A549 (cell line): ENCODE results near the gene GNAL. TPM values are rescaled to one million over a fixed set of nuclear protein-coding genes. Genes with fewer than 3 reads are reported as not detected.

Source experiments
- ATAC-seq, 2 experiments: fragments of 200-7000 bp in 1 of 2; fragments of >200 bp in 1 of 2; cut with Nextera tagmentation in 1 of 2; cut with Tn5 transposase in 1 of 2; 3 replicates each; pipeline versions ENCODE4 v1.8.0 to v1.9.1; 2018 to 2020; ENCODE audit warnings: mild to moderate bottlenecking in 1 of 2, moderate library complexity in 1 of 2
- CTCF ChIA-PET: fragments of 300-600 bp; sonication (Branson Sonifier 250); formaldehyde crosslinking; extraction: SDS; loops from one replicate; lab custom pipeline; 2021; ENCODE audit warnings: antibody characterized with exemption, inconsistent platforms; lab: Yijun Ruan, JAX
- POLR2A ChIA-PET: fragments of 350-600 bp; formaldehyde crosslinking; extraction: SDS; loops from one replicate; lab custom pipeline; 2021; ENCODE audit warnings: antibody characterized with exemption, inconsistent platforms; lab: Yijun Ruan, JAX
- DNase-seq, 2 experiments: peaks; one replicate each; pipeline versions ENCODE4 v3.0.0 to v3.0.0-alpha.2; 2011 to 2016; ENCODE audit warnings: low read depth in 1 of 2, low spot score in 1 of 2
- FAIRE-seq: peaks from 2 replicates; lab custom pipeline; 2011; peaks lifted over from hg19 to GRCh38; lab: Jason Lieb, UNC
- H3K27ac ChIP-seq, 2 experiments: fragments of >200 bp; sonication (Bioruptor Twin); formaldehyde crosslinking; 3 replicates each; pipeline ENCODE4 v1.5.1; 2016 to 2017
- H3K4me1 ChIP-seq: fragments of >200 bp; sonication (Bioruptor Twin); formaldehyde crosslinking; 3 replicates; pipeline ENCODE4 v1.6.1; 2016
- H3K4me2 ChIP-seq: fragments of >200 bp; sonication (Bioruptor Twin); formaldehyde crosslinking; 3 replicates; pipeline ENCODE4 v1.6.1; 2016
- H3K4me3 ChIP-seq: fragments of >200 bp; sonication (Bioruptor Twin); formaldehyde crosslinking; 3 replicates; pipeline ENCODE4 v1.5.1; 2016
- H3K9me3 ChIP-seq: fragments of >200 bp; sonication (Bioruptor Twin); formaldehyde crosslinking; 3 replicates; pipeline ENCODE4 v1.6.1; 2016
- BHLHE40 ChIP-seq: IDR thresholded peaks from 2 replicates; pipeline ENCODE4 v1.6.1; 2012; ENCODE audit warnings: low read depth, low read length, inconsistent platforms
- CEBPB ChIP-seq, 2 experiments: fragments of >200 bp in 1 of 2; sonication (Bioruptor Twin) in 1 of 2; formaldehyde crosslinking in 1 of 2; IDR thresholded peaks; 2 replicates each; pipeline ENCODE4 v1.6.1; 2012 to 2016
- EHMT2 ChIP-seq: fragments of 200-600 bp; sonication (generic); IDR thresholded peaks from 2 replicates; pipeline ENCODE4 v1.6.1; 2016; ENCODE audit warnings: antibody characterized with exemption, low read depth, mild to moderate bottlenecking, moderate library complexity
- EP300 ChIP-seq, 2 experiments: fragments of >200 bp; sonication (Bioruptor Twin); formaldehyde crosslinking; IDR thresholded peaks; 2 replicates in 1 of 2; 3 replicates in 1 of 2; pipeline ENCODE4 v1.6.1; 2016 to 2017
- FOSB ChIP-seq: fragments of 250-450 bp; sonication (Bioruptor Pico); IDR thresholded peaks from 2 replicates; pipeline ENCODE4 v1.5.0; 2020; ENCODE audit warnings: mild to moderate bottlenecking, moderate library complexity
- FOXS1 ChIP-seq: fragments of 250-450 bp; sonication (Bioruptor Pico); IDR thresholded peaks from 2 replicates; pipeline ENCODE4 v1.5.0; 2020; ENCODE audit warnings: mild to moderate bottlenecking, moderate library complexity
- HDAC2 ChIP-seq: fragments of 200-600 bp; sonication (generic); IDR thresholded peaks from 2 replicates; pipeline ENCODE4 v1.6.1; 2016
- HES2 ChIP-seq: fragments of >200 bp; sonication (Bioruptor Twin); formaldehyde crosslinking; IDR thresholded peaks from 2 replicates; pipeline ENCODE4 v1.6.1; 2016
- HEYL ChIP-seq: fragments of 250-450 bp; sonication (Bioruptor Pico); IDR thresholded peaks from 2 replicates; pipeline ENCODE4 v1.8.0; 2021; ENCODE audit warnings: mild to moderate bottlenecking, moderate library complexity
- HMGXB4 ChIP-seq: fragments of 250-450 bp; sonication (Bioruptor Pico); IDR thresholded peaks from 2 replicates; pipeline ENCODE4 v1.5.0; 2021; ENCODE audit warnings: mild to moderate bottlenecking, moderate library complexity, borderline replicate concordance
- HOXA7 ChIP-seq: fragments of 250-450 bp; sonication (Bioruptor Pico); IDR thresholded peaks from 2 replicates; pipeline ENCODE4 v1.5.0; 2020; ENCODE audit warnings: mild to moderate bottlenecking, moderate library complexity
- JUN ChIP-seq, 2 experiments: fragments of >200 bp; sonication (Bioruptor Twin); formaldehyde crosslinking; IDR thresholded peaks; 2 replicates in 1 of 2; 3 replicates in 1 of 2; pipeline ENCODE4 v1.6.1; 2016 to 2017
- JUNB ChIP-seq: fragments of >200 bp; sonication (Bioruptor Twin); formaldehyde crosslinking; IDR thresholded peaks from 2 replicates; pipeline ENCODE4 v1.6.1; 2016
- KDM5A ChIP-seq: fragments of 200-600 bp; sonication (generic); IDR thresholded peaks from 2 replicates; pipeline ENCODE4 v1.6.1; 2016; ENCODE audit warnings: antibody characterized with exemption, mild to moderate bottlenecking
- MAFK ChIP-seq: fragments of 450-650 bp; IDR thresholded peaks from 2 replicates; pipeline ENCODE4 v1.6.1; 2014; ENCODE audit not compliant: partially characterized antibody
- NFE2L2 ChIP-seq: fragments of 150-350 bp; conservative IDR thresholded peaks from 2 replicates; pipeline ENCODE4 v1.6.1; 2014; ENCODE audit warnings: low read length
- NPAS2 ChIP-seq: fragments of 250-450 bp; sonication (Bioruptor Pico); IDR thresholded peaks from 2 replicates; pipeline ENCODE4 v1.8.0; 2022; ENCODE audit warnings: mild to moderate bottlenecking, moderate library complexity, borderline replicate concordance
- PBX3 ChIP-seq: IDR thresholded peaks from 2 replicates; pipeline ENCODE4 v1.6.1; 2012
- PHF8 ChIP-seq: fragments of 200-600 bp; sonication (generic); IDR thresholded peaks from 2 replicates; pipeline ENCODE4 v1.6.1; 2016; ENCODE audit warnings: low read depth, mild to moderate bottlenecking, antibody characterized with exemption, moderate library complexity, borderline replicate concordance
- POLR2A ChIP-seq: IDR thresholded peaks from 2 replicates; pipeline ENCODE4 v1.6.1; 2012; ENCODE audit warnings: mild to moderate bottlenecking, low read length
- POLR2AphosphoS2 ChIP-seq: conservative IDR thresholded peaks from 2 replicates; pipeline ENCODE4 v1.6.1; 2012; ENCODE audit warnings: low read length, improper control_type of control experiment, inconsistent platforms
- RAD21 ChIP-seq, 2 experiments: fragments of >200 bp in 1 of 2; sonication (Bioruptor Twin) in 1 of 2; formaldehyde crosslinking in 1 of 2; IDR thresholded peaks in 1 of 2; conservative IDR thresholded peaks in 1 of 2; 2 replicates in 1 of 2; 3 replicates in 1 of 2; pipeline ENCODE4 v1.6.1; 2012 to 2018; ENCODE audit warnings: inconsistent platforms in 1 of 2
- RFX5 ChIP-seq: fragments of 450-650 bp; IDR thresholded peaks from 2 replicates; pipeline ENCODE4 v1.7.1; 2014; ENCODE audit warnings: antibody characterized with exemption, mild to moderate bottlenecking, moderate library complexity
- RNF2 ChIP-seq: fragments of 200-600 bp; sonication (generic); IDR thresholded peaks from 2 replicates; pipeline ENCODE4 v1.6.1; 2016; ENCODE audit warnings: low read depth, mild to moderate bottlenecking, antibody characterized with exemption, moderate library complexity, borderline replicate concordance
- SMC3 ChIP-seq: fragments of >200 bp; sonication (Bioruptor Twin); formaldehyde crosslinking; IDR thresholded peaks from 3 replicates; pipeline ENCODE4 v1.6.1; 2018; ENCODE audit warnings: inconsistent platforms
- TFCP2L1 ChIP-seq: fragments of 250-450 bp; sonication (Bioruptor Pico); IDR thresholded peaks from 2 replicates; pipeline ENCODE4 v1.5.0; 2021; ENCODE audit warnings: mild to moderate bottlenecking
- ZC3H11A ChIP-seq: fragments of 450-650 bp; IDR thresholded peaks from 2 replicates; pipeline ENCODE4 v1.6.1; 2014; ENCODE audit warnings: antibody characterized with exemption, mild to moderate bottlenecking
- WGBS: methylation state at CpG from one replicate; pipeline ENCODE4 v1.1.6; 2017; ENCODE audit errors: missing lambda C conversion rate; 5-methylcytosine and 5-hydroxymethylcytosine counted together
- polyA plus RNA-seq, 4 experiments: library from polyadenylated mRNA; depleted of rRNA in 3 of 4; stranded (reverse); fragments of >200 nt; fragmentation: RNase III in 1 of 4; extraction: RNeasy Plus Mini Kit Qiagen cat#74134 plus additional on column Dnase treatment in 1 of 4; gene quantifications; 2 replicates in 3 of 4; 3 replicates in 1 of 4; pipeline ENCODE4 v1.2.3, GENCODE V29; 2011 to 2017
- TF ChIP-seq, protein P1 (sequence below): fragments of 250-450 bp; sonication (Bioruptor Pico); IDR thresholded peaks from 2 replicates; pipeline ENCODE4 v1.5.0; 2020; ENCODE audit warnings: low read depth, mild to moderate bottlenecking, moderate library complexity
- TF ChIP-seq, protein P2 (sequence below): fragments of >200 bp; sonication (Bioruptor Twin); formaldehyde crosslinking; IDR thresholded peaks from 3 replicates; pipeline ENCODE4 v1.5.1; 2016
- TF ChIP-seq, protein P3 (sequence below): fragments of 200-600 bp; sonication (generic); IDR thresholded peaks from 2 replicates; pipeline ENCODE4 v1.6.1; 2016; ENCODE audit warnings: antibody characterized with exemption, mild to moderate bottlenecking, moderate library complexity

The GNAL gene
- polyA plus RNA-seq, 2 of the 4 experiments (the other 2 are of a cell fraction) = 5.1 to 12.9 TPM

GRCh38 chr18:11802586-11802985 is 113.5 kb downstream of the GNAL start:
- 79% methylated on average over 10 of the region's 10 CpGs for WGBS
- TF ChIP-seq TFCP2L1 (no peak), CEBPB (IDR thresholded peaks at IDR 0.05) (no peak), HEYL (CRISPR knock-in tag) (no peak), BHLHE40 (no peak), RNF2 (no peak), HMGXB4 (CRISPR knock-in tag) (no peak), NPAS2 (CRISPR knock-in tag) (no peak), HOXA7 (CRISPR knock-in tag) (no peak), RAD21 (conservative IDR thresholded peaks at IDR 0.05 in 1 of 2, IDR thresholded peaks at IDR 0.05 in 1 of 2) (no peak), KDM5A (no peak), NFE2L2 (no peak), HDAC2 (no peak)
- TF ChIP-seq, protein P1, sequence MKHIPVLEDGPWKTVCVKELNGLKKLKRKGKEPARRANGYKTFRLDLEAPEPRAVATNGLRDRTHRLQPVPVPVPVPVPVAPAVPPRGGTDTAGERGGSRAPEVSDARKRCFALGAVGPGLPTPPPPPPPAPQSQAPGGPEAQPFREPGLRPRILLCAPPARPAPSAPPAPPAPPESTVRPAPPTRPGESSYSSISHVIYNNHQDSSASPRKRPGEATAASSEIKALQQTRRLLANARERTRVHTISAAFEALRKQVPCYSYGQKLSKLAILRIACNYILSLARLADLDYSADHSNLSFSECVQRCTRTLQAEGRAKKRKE (CRISPR knock-in tag) = no peak
- TF ChIP-seq, all 56 proteins: peak for 0
- Histone ChIP-seq H3K4me3 (no peak overlapping the region), H3K4me2 (no peak overlapping the region), H3K27ac (no peak overlapping the region), H3K4me1 (peaks cover 24% of the 10 kb centered on the region), H3K9me3 (no peaks in the 10 kb centered on the region; the same call in 2 of the 3 replicates)
- ChIA-PET POLR2A (no interaction called here), CTCF (no interaction called here)
- DNase-seq (no peak), ATAC-seq (no peak), FAIRE-seq (no peak)

DNA sequence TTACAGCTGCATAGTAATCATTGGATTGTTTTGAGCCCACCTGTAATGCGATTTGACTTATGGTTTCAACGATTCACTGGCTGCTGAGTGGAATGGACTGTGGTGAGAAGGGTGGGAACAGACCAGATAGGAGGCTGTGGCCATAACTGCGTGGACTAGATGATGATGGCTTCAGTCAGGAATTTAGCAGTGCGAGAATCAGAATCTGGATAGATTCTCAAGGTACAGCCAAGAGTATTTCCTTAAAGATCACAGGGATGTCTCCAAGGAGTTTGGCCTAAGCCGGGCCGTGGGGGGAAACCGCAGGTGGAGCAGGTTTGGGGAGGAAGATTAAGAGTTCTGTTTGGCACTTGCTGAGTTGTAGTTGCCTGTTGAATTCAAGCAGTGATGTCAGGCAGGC is 118.2 kb downstream of the GNAL start:
- ATAC-seq = peak in 1 of 2 experiments; percentile 10; a peak in 2 of 6 replicates
- H3K4me1 ChIP-seq = peaks cover 30% of the 10 kb centered on the region
- no peak for TF ChIP-seq SMC3
- TF ChIP-seq HES2 = no peak
- TF ChIP-seq CEBPB (IDR thresholded peaks at IDR 0.05) = no peak
- no peak for TF ChIP-seq PBX3
- TF ChIP-seq POLR2AphosphoS2 = no peak
- TF ChIP-seq, protein P2, sequence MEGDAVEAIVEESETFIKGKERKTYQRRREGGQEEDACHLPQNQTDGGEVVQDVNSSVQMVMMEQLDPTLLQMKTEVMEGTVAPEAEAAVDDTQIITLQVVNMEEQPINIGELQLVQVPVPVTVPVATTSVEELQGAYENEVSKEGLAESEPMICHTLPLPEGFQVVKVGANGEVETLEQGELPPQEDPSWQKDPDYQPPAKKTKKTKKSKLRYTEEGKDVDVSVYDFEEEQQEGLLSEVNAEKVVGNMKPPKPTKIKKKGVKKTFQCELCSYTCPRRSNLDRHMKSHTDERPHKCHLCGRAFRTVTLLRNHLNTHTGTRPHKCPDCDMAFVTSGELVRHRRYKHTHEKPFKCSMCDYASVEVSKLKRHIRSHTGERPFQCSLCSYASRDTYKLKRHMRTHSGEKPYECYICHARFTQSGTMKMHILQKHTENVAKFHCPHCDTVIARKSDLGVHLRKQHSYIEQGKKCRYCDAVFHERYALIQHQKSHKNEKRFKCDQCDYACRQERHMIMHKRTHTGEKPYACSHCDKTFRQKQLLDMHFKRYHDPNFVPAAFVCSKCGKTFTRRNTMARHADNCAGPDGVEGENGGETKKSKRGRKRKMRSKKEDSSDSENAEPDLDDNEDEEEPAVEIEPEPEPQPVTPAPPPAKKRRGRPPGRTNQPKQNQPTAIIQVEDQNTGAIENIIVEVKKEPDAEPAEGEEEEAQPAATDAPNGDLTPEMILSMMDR = no peak
- TF ChIP-seq PHF8 = no peak
- TF ChIP-seq EHMT2 = no peak
- no peak for TF ChIP-seq EP300 (IDR thresholded peaks at IDR 0.05)
- no peak for TF ChIP-seq KDM5A
- TF ChIP-seq HEYL (CRISPR knock-in tag) = no peak
- TF ChIP-seq JUN (IDR thresholded peaks at IDR 0.05) = no peak
- TF ChIP-seq JUNB = no peak
- no peak for TF ChIP-seq FOXS1 (CRISPR knock-in tag)
- TF ChIP-seq RFX5 = no peak
- TF ChIP-seq, protein P3, sequence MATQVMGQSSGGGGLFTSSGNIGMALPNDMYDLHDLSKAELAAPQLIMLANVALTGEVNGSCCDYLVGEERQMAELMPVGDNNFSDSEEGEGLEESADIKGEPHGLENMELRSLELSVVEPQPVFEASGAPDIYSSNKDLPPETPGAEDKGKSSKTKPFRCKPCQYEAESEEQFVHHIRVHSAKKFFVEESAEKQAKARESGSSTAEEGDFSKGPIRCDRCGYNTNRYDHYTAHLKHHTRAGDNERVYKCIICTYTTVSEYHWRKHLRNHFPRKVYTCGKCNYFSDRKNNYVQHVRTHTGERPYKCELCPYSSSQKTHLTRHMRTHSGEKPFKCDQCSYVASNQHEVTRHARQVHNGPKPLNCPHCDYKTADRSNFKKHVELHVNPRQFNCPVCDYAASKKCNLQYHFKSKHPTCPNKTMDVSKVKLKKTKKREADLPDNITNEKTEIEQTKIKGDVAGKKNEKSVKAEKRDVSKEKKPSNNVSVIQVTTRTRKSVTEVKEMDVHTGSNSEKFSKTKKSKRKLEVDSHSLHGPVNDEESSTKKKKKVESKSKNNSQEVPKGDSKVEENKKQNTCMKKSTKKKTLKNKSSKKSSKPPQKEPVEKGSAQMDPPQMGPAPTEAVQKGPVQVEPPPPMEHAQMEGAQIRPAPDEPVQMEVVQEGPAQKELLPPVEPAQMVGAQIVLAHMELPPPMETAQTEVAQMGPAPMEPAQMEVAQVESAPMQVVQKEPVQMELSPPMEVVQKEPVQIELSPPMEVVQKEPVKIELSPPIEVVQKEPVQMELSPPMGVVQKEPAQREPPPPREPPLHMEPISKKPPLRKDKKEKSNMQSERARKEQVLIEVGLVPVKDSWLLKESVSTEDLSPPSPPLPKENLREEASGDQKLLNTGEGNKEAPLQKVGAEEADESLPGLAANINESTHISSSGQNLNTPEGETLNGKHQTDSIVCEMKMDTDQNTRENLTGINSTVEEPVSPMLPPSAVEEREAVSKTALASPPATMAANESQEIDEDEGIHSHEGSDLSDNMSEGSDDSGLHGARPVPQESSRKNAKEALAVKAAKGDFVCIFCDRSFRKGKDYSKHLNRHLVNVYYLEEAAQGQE = no peak
- no peak for TF ChIP-seq POLR2A
- TF ChIP-seq ZC3H11A = no peak
- no peak for TF ChIP-seq FOSB (CRISPR knock-in tag)
- no peak for TF ChIP-seq MAFK
- H3K27ac ChIP-seq = peak overlapping the region; percentile 74 to 80
- FAIRE-seq = no peak
- WGBS = 97% methylated on average over 7 of the region's 7 CpGs
- no peaks in the 10 kb centered on the region; the same call in 2 of the 3 replicates for H3K9me3 ChIP-seq
- peak in 1 of 2 experiments; percentile 19 for DNase-seq
- peak overlapping the region; percentile 67 for H3K4me2 ChIP-seq
- ChIA-PET POLR2A (interaction anchor here (1.1 kb wide), 1 partner anchor 43 kb away, joined by 3 read pairs; no protein-coding TSS in a partner anchor), CTCF (interaction anchor here (0.9 to 1.9 kb wide), 4 partner anchors 10 to 74 kb away, joined by 3 to 7 read pairs (median 3); no protein-coding TSS in a partner anchor)
- H3K4me3 ChIP-seq = no peak overlapping the region
